Upper lobe of left lung (tissue), 4 donors: ENCODE measurements around the gene DOCK4.

Experiments
- EP300 ChIP-seq, 4 donors: sonication (generic); formaldehyde crosslinking; IDR thresholded peaks; one replicate each; pipeline ENCODE4 v1.5.1; 2017; ENCODE audit warnings: antibody characterized with exemption in 4 of 4, control low read depth in 2 of 4
- POLR2A ChIP-seq, 4 donors: fragments of 450-650 bp; IDR thresholded peaks; one replicate each; pipeline ENCODE4 v1.5.1; 2016 to 2017; ENCODE audit warnings: antibody characterized with exemption in 4 of 4, mild to moderate bottlenecking in 2 of 4
- POLR2AphosphoS5 ChIP-seq, 2 donors: sonication (generic); formaldehyde crosslinking; IDR thresholded peaks; one replicate each; pipeline ENCODE4 v1.5.1; 2017; ENCODE audit warnings: antibody characterized with exemption in 2 of 2
- TF ChIP-seq, protein P1 (sequence below), 6 experiments: fragments of 450-650 bp in 4 of 6; fragments of 200-600 bp in 2 of 6; sonication (generic) in 2 of 6; IDR thresholded peaks; one replicate each; pipeline ENCODE4 v1.5.1; 2016 to 2019; ENCODE audit warnings: antibody characterized with exemption in 6 of 6

DNA sequence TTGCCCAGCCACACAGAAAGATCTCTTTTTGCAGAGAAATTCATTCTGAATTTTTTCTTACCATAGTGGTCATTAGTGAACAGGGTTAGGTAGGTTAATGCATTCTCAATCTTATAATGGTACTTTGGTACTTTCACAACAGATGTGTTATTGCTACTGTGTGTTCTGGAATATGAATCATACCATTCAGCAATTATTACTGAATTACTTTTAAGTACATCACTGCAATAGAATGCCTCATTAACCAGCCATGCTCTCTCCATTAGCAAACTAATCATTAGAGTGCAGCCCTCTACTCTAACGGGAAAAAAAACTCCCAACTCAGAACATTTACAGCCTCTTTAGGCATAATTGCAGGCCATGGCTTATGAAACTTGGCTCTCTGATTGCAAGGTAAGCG, 102.1 kb downstream of the DOCK4 start:
- TF ChIP-seq POLR2A (IDR thresholded peaks at IDR 0.05) = no peak
- TF ChIP-seq, protein P1, sequence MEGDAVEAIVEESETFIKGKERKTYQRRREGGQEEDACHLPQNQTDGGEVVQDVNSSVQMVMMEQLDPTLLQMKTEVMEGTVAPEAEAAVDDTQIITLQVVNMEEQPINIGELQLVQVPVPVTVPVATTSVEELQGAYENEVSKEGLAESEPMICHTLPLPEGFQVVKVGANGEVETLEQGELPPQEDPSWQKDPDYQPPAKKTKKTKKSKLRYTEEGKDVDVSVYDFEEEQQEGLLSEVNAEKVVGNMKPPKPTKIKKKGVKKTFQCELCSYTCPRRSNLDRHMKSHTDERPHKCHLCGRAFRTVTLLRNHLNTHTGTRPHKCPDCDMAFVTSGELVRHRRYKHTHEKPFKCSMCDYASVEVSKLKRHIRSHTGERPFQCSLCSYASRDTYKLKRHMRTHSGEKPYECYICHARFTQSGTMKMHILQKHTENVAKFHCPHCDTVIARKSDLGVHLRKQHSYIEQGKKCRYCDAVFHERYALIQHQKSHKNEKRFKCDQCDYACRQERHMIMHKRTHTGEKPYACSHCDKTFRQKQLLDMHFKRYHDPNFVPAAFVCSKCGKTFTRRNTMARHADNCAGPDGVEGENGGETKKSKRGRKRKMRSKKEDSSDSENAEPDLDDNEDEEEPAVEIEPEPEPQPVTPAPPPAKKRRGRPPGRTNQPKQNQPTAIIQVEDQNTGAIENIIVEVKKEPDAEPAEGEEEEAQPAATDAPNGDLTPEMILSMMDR (IDR thresholded peaks at IDR 0.05) = no peak
- no peak for TF ChIP-seq POLR2AphosphoS5 (IDR thresholded peaks at IDR 0.05)
- no peak for TF ChIP-seq EP300 (IDR thresholded peaks at IDR 0.05)
